HepG2 (cell line): ENCODE results near the gene FBN2.

ENCODE experiments used
- CEBPB ChIP-seq: IDR thresholded peaks from 2 replicates; pipeline ENCODE4 v1.6.1; 2011; ENCODE audit warnings: low read depth, low read length, improper control_type of control experiment, borderline replicate concordance
- CHD4 ChIP-seq: fragments of 200-600 bp; sonication (generic); IDR thresholded peaks from 2 replicates; pipeline ENCODE4 v1.7.0; 2017; ENCODE audit warnings: mild to moderate bottlenecking, low read length, borderline replicate concordance
- HDAC2 ChIP-seq: sonication (generic); formaldehyde crosslinking; IDR thresholded peaks from 2 replicates; pipeline ENCODE4 v1.4.0; 2020; ENCODE audit warnings: missing genetic modification reagents
- HNRNPK ChIP-seq: fragments of 200-400 bp; formaldehyde crosslinking; IDR thresholded peaks from 2 replicates; pipeline ENCODE4 v1.6.1; 2018; ENCODE audit warnings: low read length, low read depth, moderate library complexity, mild to moderate bottlenecking; ENCODE audit not compliant: poor library complexity, severe bottlenecking
- SP1 ChIP-seq, 2 experiments: fragments of 450-650 bp in 1 of 2; sonication (generic) in 1 of 2; formaldehyde crosslinking in 1 of 2; IDR thresholded peaks; 2 replicates each; pipeline versions ENCODE4 v1.4.0 to v1.6.1; 2016 to 2020; ENCODE audit warnings: missing genetic modification reagents in 1 of 2
- ZNF281 ChIP-seq: sonication (generic); formaldehyde crosslinking; IDR thresholded peaks from 2 replicates; pipeline ENCODE4 v1.4.0; 2020; ENCODE audit warnings: missing genetic modification reagents, borderline replicate concordance
- ZNF333 ChIP-seq: sonication (generic); formaldehyde crosslinking; IDR thresholded peaks from 2 replicates; pipeline ENCODE4 v1.4.0; 2020; ENCODE audit warnings: mild to moderate bottlenecking, missing genetic modification reagents, borderline replicate concordance
- ZNF7 ChIP-seq: IDR thresholded peaks from 2 replicates; pipeline ENCODE4 v1.6.1; 2016; ENCODE audit warnings: missing biosample characterization, missing genetic modification reagents
- TF ChIP-seq, protein P1 (sequence below): sonication (generic); formaldehyde crosslinking; IDR thresholded peaks from 2 replicates; pipeline ENCODE4 v1.8.1; 2022; ENCODE audit warnings: low read depth, mild to moderate bottlenecking, missing genetic modification reagents

- TF ChIP-seq ZNF7, result no peak
- no peak for TF ChIP-seq CEBPB
- no peak for TF ChIP-seq HDAC2 (CRISPR knock-in tag)
- no peak for TF ChIP-seq HNRNPK
- TF ChIP-seq SP1 (IDR thresholded peaks at IDR 0.05), result no peak
- no peak for TF ChIP-seq SP1 (CRISPR knock-in tag; IDR thresholded peaks at IDR 0.05)
- no peak for TF ChIP-seq ZNF333 (CRISPR knock-in tag)
- TF ChIP-seq, protein P1, sequence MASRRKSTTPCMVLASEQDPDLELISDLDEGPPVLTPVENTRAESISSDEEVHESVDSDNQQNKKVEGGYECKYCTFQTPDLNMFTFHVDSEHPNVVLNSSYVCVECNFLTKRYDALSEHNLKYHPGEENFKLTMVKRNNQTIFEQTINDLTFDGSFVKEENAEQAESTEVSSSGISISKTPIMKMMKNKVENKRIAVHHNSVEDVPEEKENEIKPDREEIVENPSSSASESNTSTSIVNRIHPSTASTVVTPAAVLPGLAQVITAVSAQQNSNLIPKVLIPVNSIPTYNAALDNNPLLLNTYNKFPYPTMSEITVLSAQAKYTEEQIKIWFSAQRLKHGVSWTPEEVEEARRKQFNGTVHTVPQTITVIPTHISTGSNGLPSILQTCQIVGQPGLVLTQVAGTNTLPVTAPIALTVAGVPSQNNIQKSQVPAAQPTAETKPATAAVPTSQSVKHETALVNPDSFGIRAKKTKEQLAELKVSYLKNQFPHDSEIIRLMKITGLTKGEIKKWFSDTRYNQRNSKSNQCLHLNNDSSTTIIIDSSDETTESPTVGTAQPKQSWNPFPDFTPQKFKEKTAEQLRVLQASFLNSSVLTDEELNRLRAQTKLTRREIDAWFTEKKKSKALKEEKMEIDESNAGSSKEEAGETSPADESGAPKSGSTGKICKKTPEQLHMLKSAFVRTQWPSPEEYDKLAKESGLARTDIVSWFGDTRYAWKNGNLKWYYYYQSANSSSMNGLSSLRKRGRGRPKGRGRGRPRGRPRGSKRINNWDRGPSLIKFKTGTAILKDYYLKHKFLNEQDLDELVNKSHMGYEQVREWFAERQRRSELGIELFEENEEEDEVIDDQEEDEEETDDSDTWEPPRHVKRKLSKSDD (CRISPR knock-in tag), result no peak
- TF ChIP-seq ZNF281 (CRISPR knock-in tag), result no peak
- TF ChIP-seq CHD4, result no peak
Measured at GRCh38 chr5:128254789-128255188, 283.3 kb downstream of the FBN2 start.
